Cardiac muscle cell (in vitro differentiated cells and primary cell): ENCODE measurements around the gene MUC21. TPM values are rescaled to one million over a fixed set of nuclear protein-coding genes. Genes with fewer than 3 reads are reported as not detected.
"Not testable (repeated sequence)": the region's sequence is repeated elsewhere in the genome, so short reads cannot be mapped to it uniquely, and the experiment has no call there.

ENCODE experiments used
- DNase-seq, 2 donors: peaks; one replicate each; pipeline versions ENCODE4 v3.0.0 to v3.0.0-alpha.2; 2010 to 2017; ENCODE audit warnings: low read depth in 1 of 2, low spot score in 1 of 2
- H3K27ac ChIP-seq: fragments of 200-600 bp; sonication (generic); 2 replicates; pipeline ENCODE4 v1.5.1; 2016
- H3K27me3 ChIP-seq: fragments of 200-600 bp; sonication (generic); 2 replicates; pipeline ENCODE4 v1.6.0; 2016; ENCODE audit warnings: control low read depth
- H3K36me3 ChIP-seq: fragments of 200-600 bp; sonication (generic); 2 replicates; pipeline ENCODE4 v1.5.1; 2016; ENCODE audit warnings: control low read depth
- H3K4me1 ChIP-seq: fragments of 200-600 bp; sonication (generic); 2 replicates; pipeline ENCODE4 v1.8.1; 2017; ENCODE audit warnings: low read depth, mild to moderate bottlenecking, mixed run types
- H3K4me3 ChIP-seq: fragments of 200-600 bp; sonication (generic); 2 replicates; pipeline ENCODE4 v1.5.1; 2016; ENCODE audit warnings: mild to moderate bottlenecking
- H3K9me3 ChIP-seq: fragments of 200-600 bp; sonication (generic); 2 replicates; pipeline ENCODE4 v1.5.1; 2017; ENCODE audit warnings: low read depth, mild to moderate bottlenecking, control low read depth
- polyA plus RNA-seq: library from polyadenylated mRNA; unstranded; fragments of >200 nt; fragmentation: Nextera tagmentation; extraction: Ambion mirVana; gene quantifications from 2 replicates; pipeline ENCODE4 v1.2.1, GENCODE V29; 2016
- total RNA-seq: library from RNA; depleted of rRNA; stranded (reverse); fragments of >200 nt; gene quantifications from 2 replicates; pipeline ENCODE4 v1.2.3, GENCODE V29; 2016
- TF ChIP-seq, protein P1 (sequence below): IDR thresholded peaks from 2 replicates; pipeline ENCODE4 v1.5.1; 2012; ENCODE audit warnings: low read depth, mild to moderate bottlenecking, low read length

Gene MUC21
- total and polyA plus RNA-seq, 2 experiments from 2014 or later, result not detected

DNA sequence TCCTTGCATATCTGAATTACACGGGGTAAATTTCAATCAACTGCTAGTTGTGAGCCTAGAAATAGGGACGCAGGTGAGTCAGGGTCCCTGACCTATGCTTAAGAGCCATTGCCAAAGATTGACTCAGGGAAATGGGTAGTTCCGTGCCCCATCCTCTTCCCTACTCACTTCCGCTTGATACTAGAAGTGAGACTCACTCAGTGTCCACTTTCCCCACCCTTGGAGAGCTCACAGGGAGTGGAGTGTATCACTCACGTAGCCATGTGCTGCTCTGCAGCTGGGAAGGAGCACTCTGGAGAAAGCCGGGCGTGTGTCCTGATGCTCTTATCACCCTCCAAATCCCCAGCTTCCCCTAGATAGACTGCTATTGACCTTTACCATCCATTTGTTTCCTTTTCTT lies 26.2 kb downstream of the MUC21 start:
- Histone ChIP-seq H3K4me3 (no peak overlapping the region), H3K27ac (no peak overlapping the region), H3K27me3 (no peaks in the 10 kb centered on the region), H3K36me3 (no peaks in the 10 kb centered on the region), H3K4me1 (peaks cover 9% of the 10 kb centered on the region), H3K9me3 (no peaks in the 10 kb centered on the region)
- TF ChIP-seq, protein P1, sequence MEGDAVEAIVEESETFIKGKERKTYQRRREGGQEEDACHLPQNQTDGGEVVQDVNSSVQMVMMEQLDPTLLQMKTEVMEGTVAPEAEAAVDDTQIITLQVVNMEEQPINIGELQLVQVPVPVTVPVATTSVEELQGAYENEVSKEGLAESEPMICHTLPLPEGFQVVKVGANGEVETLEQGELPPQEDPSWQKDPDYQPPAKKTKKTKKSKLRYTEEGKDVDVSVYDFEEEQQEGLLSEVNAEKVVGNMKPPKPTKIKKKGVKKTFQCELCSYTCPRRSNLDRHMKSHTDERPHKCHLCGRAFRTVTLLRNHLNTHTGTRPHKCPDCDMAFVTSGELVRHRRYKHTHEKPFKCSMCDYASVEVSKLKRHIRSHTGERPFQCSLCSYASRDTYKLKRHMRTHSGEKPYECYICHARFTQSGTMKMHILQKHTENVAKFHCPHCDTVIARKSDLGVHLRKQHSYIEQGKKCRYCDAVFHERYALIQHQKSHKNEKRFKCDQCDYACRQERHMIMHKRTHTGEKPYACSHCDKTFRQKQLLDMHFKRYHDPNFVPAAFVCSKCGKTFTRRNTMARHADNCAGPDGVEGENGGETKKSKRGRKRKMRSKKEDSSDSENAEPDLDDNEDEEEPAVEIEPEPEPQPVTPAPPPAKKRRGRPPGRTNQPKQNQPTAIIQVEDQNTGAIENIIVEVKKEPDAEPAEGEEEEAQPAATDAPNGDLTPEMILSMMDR, result no peak
- no peak for DNase-seq

DNA sequence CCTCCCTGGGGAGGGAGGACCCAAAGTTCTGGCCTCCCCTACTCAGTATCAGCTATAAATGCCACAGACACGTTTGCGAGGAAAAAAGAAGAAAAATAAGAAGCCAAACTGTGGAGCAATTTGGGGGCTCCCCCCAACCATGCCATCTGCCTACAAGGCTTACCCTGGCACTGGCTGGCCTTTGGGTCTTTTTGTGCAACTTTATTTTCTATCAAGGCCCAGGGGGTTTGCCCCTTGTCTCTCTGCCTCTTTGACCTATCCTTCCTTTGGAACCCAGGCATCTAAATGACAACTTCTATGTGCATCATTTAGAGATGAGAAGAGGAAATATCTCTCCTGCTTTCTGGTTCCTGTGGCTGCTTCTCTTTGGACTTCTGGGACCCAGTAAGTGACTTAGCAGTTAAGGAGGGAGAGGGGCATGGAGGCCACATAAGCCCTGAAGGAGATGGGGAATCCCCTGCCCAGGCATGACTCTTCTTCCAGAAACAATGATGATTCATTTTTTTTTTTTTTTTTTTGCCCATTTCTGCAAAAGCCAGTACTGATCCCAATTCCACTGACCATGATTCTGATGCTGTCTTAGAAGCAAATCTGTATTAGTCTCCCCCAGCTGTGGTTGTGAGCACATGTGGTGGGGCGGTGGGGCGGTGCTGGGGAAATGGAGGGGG lies 27.0 kb downstream of the MUC21 start, which contains the start of gene MUC22:
TSS of gene MUC22 (plus strand) at position 82 of the 668 bp plus-strand sequence. CDS start at position 315, 233 bp downstream.
- DNase-seq, result peak in 1 of 2 donors; percentile 35
- Histone ChIP-seq H3K27me3 (no peaks in the 10 kb centered on the region), H3K4me3 (no peak within 1 kb of the TSS), H3K27ac (no peak within 1 kb of the TSS), H3K36me3 (no peaks in the 10 kb centered on the region), H3K4me1 (peaks cover 1% of the 10 kb centered on the region), H3K9me3 (no peaks in the 10 kb centered on the region)
- TF ChIP-seq, protein P1, result no peak

DNA sequence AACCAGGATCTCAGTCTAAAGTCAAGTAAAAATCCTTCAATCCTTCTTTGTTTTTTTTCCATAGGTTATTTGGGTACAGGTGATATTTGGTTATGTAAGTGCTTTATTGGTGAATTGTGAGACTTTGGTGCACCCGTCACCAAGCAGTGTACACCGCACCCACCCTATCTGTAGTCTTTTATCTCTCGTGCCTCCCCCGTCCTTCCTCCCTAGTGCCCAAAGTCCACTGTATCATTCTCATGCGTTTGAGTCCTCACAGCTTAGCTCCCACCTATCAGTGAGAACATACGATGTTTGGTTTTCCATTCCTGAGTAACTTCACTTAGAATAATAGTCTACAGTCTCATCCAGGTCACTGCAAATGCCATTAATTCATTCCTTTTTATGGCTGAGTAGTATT lies 27.6 kb downstream of the MUC21 start:
- H3K9me3 ChIP-seq, result no peaks in the 10 kb centered on the region
- TF ChIP-seq, protein P1, result no peak
- no peak for DNase-seq
- no peaks in the 10 kb centered on the region for H3K36me3 ChIP-seq
- H3K4me1 ChIP-seq, result no peaks in the 10 kb centered on the region
- H3K27ac ChIP-seq, result no peak overlapping the region
- no peak overlapping the region for H3K4me3 ChIP-seq
- H3K27me3 ChIP-seq, result no peaks in the 10 kb centered on the region

DNA sequence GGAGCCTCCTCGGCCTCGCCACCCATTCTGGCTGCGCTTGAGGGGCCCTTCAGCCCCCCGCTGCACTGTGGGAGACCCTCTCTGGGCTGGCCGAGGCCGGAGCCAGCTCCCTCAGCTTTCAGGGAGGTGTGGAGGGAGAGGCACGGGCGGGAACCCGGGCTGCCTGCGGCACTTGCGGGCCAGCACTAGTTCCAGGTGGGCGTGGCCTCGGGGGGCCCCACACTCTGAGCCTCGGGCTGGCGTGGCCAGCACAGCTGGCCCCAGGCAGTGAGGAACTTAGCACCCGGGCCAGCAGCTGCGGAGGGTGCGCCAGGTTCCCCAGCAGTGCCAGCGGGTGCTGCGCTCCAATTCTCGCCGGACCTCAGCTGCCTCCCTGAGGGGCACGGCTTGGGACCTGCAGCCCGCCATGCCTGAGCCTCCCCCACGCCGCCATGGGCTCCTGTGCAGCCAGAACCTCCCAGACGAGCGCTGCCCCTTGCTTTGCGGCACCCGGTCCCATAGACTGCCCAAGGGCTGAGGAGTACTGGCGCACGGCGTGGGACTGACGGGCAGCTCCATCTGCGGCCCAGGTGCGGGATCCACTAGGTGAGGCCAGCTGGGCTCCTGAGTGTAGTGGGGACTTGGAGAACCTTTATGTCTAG lies 33.3 kb downstream of the MUC21 start:
- H3K4me3 ChIP-seq, result no peak overlapping the region
- H3K27ac ChIP-seq, result no peak overlapping the region
- H3K36me3 ChIP-seq, result no peaks in the 10 kb centered on the region
- DNase-seq, result no peak
- no peaks in the 10 kb centered on the region for H3K27me3 ChIP-seq
- no peaks in the 10 kb centered on the region for H3K4me1 ChIP-seq
- TF ChIP-seq, protein P1, result no peak
- no peaks in the 10 kb centered on the region for H3K9me3 ChIP-seq

DNA sequence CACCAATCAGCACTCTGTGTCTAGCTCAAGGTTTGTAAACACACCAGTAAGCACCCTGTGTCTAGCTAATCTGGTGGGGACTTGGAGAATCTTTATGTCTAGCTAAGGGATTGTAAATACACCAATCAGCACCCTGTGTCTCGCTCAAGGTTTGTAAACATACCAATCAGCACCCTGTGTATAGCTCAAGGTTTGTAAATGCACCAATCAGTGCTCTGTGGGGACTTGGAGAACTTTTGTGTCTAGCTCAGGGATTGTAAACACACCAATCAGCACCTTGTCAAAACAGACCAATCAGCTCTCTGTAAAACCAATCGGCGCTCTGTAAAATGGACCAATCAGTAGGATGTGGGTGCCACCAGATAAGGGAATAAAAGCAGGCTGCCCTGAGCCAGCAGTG lies 33.9 kb downstream of the MUC21 start:
- H3K27me3 ChIP-seq, H3K36me3 ChIP-seq, H3K4me1 ChIP-seq, H3K27ac ChIP-seq, H3K9me3 ChIP-seq, DNase-seq, H3K4me3 ChIP-seq: not testable (repeated sequence)

DNA sequence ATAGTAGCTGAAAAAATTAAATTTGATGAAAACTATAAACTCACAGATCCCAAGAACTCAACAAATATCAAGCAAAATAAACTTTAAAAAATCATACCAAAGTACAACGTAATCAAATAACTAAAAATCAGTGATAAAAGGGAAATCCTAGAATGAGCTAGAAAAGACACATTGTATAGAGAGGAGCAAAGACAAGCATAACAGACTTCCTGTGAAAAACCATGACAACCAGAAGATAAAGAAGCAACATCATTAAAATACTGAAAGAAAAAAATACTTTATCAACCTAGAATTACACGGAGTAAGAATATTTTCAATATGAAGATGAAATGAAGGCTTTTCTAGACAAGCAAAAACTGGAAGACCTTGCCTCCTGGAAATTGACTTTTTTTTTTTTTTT lies 36.5 kb downstream of the MUC21 start:
- Histone ChIP-seq H3K27ac (no peak overlapping the region), H3K4me3 (no peak overlapping the region), H3K27me3 (no peaks in the 10 kb centered on the region), H3K9me3 (no peaks in the 10 kb centered on the region), H3K4me1 (no peaks in the 10 kb centered on the region), H3K36me3 (no peaks in the 10 kb centered on the region)
- no peak for DNase-seq
- TF ChIP-seq, protein P1, result no peak

DNA sequence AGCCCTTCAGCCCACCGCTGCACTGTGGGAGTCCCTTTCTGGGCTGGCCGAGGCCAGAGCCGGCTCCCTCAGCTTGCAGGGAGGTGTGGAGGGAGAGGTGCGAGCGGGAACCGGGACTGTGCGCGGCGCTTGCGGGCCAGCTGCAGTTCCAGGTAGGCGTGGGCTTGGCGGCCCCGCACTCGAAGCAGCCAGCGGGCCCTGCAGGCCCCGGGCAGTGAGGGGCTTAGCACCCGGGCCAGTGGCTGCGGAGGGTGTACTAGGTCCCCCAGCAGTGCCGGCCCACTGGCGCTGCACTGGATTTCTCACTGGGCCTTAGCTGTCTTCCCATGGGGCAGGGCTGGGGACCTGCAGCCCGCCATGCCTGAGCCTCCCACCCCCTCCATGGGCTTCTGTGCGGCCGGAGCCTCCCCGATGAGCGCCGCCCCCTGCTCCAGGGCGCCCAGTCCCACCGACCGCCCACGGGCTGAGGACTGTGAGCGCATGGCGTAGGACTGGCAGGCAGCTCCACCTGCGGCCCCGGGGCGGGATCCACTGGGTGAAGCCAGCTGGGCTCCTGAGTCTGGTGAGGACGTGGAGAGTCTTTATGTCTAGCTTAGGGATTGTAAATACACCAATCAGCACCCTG lies 37.2 kb downstream of the MUC21 start:
- not testable (repeated sequence) for H3K27ac ChIP-seq, H3K36me3 ChIP-seq, H3K4me3 ChIP-seq, H3K4me1 ChIP-seq, H3K9me3 ChIP-seq, DNase-seq, H3K27me3 ChIP-seq

DNA sequence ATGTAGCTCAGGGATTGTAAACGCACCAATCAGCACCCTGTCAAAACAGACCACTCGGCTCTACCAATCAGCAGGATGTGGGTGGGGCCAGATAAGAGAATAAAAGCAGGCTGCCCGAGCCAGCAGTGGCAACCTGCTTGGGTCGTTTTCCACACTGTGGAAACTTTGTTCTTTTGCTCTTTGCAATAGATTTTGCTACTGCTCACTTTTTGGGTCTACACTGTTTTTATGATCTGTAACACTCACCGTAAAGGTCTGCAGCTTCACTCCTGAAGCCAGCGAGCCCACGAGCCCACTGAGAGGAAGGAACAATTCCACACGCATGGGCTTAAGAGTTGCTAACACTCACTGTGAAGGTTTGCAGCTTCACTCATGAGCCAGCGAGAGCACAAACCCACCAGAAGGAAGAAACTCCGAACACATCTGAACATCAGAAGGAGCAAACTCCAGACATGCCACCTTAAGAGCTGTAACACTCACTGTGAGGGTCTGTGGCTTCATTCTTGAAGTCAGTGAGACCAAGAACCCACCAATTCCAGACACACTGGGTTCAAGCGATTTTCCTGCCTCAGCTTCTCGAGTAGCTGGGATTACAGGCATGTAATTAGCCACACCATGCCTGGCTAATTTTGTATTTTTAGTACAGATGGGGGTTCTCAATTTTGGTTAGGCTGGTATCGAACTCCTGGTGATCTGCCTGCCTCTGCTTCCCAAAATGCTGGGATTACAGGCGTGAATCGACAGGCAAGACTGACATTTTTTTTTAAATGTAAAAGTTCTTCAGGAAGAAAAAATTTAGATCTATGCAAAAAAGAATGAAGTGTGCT lies 38.4 kb downstream of the MUC21 start:
- H3K27me3 ChIP-seq, H3K27ac ChIP-seq, H3K4me3 ChIP-seq, H3K9me3 ChIP-seq, H3K4me1 ChIP-seq, H3K36me3 ChIP-seq, DNase-seq: not testable (repeated sequence)
